ENCODE measurements around the gene UGT1A5.

DNA sequence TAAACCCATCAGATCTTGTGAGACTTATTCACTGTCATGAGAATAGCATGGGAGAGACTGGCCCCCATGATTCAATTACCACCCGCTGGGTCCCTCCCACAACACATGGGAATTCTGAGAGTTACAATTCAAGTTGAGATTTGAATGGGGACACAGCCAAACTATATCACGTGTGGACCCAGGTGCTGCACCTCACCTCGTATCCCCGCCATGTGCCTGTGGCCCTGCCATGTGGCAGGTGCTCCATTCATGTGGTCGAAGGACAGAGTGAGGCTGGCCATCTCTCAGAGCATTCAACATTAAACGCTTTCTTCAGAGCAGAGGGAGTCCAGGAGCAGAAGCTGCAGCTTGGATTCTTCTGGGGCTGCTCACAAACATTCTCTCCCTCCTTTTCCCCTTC, 97.7 kb downstream of the UGT1A5 start:
- TF ChIP-seq CTCF (IDR thresholded peaks at IDR 0.05) (no peak), POLR2AphosphoS5 (IDR thresholded peaks at IDR 0.05; ENCODE audit: insufficient read depth in 1 of 2, low read depth in 1 of 2) (no peak), POLR2A (IDR thresholded peaks at IDR 0.05) (no peak)

Data from vagina (tissue), 2 donors.